Measurements from ENCODE around the gene AK5.

The AK5 gene

GRCh38 chr1:77281491-77282186 is at the start of gene AK5:
AK5 (plus strand) TSS chr1:77282019; CDS start chr1:77282314, 295 bp downstream.
- TF ChIP-seq, protein P1, sequence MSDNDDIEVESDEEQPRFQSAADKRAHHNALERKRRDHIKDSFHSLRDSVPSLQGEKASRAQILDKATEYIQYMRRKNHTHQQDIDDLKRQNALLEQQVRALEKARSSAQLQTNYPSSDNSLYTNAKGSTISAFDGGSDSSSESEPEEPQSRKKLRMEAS (IDR thresholded peaks at IDR 0.05; ENCODE audit: low read depth, low read length), result 0 out of 2 replicates have a peak, but pooled peaks have one; percentile 26
- no peak for TF ChIP-seq CTCF (IDR thresholded peaks at IDR 0.05; ENCODE audit: low read depth, low read length)
- DNase-seq (ENCODE audit: low read depth), result peak; percentile 64
- peak within 1 kb of the TSS; percentile 43 for H3K4me3 ChIP-seq (ENCODE audit: low read depth, low read length)

DNA sequence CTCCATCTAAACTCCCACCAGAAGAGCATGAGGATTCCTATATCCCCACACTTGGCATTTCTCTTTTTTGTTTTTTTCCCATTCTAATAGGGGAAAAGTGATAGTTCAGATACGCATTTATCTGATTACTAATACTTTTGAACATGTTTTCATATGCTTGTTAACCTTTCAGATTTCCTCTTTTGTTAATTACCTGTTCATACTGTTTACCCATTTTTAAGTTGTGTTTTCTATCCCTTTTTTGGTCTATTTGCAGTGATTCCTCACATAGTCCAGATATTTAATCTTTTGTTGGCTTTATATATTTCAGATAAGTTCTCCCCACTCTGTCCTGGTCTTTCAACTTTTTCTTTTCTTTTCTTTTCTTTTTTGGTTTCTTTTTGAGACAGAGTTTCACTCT is 49.0 kb upstream of the AK5 start:
- TF ChIP-seq MYC (IDR thresholded peaks at IDR 0.05; ENCODE audit: low read depth, low read length), result no peak
- no peak for DNase-seq (ENCODE audit: low read depth)
- no peak overlapping the region for H3K4me3 ChIP-seq (ENCODE audit: low read depth, low read length)

DNA sequence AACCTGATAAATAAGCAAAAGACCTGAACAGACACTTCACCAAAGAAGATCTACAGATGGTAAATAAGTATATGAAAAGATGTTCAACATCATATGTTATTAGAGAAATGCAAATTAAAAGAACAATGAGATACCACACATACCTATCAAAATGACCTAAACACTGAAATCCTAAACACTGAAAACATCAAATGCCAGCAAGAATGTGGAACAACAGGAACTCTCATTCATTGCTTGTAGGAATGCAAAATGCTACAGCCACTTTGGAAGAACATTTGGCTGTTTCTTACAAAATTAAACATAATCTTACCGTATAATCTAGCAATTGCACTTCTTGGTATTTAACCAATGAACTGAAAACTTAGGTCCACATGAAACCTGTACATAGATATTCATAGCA is 47.7 kb upstream of the AK5 start:
- no peak for DNase-seq (ENCODE audit: low read depth)
- TF ChIP-seq, protein P1 (IDR thresholded peaks at IDR 0.05; ENCODE audit: low read depth, low read length), result no peak
- no peak for TF ChIP-seq POLR2A (IDR thresholded peaks at IDR 0.05; ENCODE audit: extremely low read depth, insufficient read length)
- no peak overlapping the region for H3K4me3 ChIP-seq (ENCODE audit: low read depth, low read length)

DNA sequence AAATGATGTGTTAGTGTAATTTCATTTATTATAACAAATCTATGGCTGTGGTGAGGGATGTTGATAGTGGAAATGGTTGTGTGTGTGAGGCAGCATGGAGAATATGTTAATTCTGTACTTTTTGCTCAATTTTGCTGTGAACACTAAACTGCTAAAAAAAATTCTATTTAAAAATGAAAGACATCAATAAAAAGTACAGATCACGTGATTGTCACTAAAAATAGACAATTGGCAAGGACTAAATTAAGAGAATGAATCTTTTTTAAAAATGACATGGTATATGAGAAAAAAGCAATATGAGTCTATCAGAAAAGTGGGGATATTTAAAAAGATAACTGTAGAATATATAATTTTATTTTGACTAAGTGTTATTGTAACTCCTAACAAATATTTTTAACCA is 46.9 kb upstream of the AK5 start:
- DNase-seq (ENCODE audit: low read depth), result no peak
- H3K4me3 ChIP-seq (ENCODE audit: low read depth, low read length), result no peak overlapping the region
- TF ChIP-seq, protein P1 (IDR thresholded peaks at IDR 0.05; ENCODE audit: low read depth, low read length), result no peak
- no peak for TF ChIP-seq POLR2A (IDR thresholded peaks at IDR 0.05; ENCODE audit: extremely low read depth, insufficient read length)
- TF ChIP-seq CTCF (IDR thresholded peaks at IDR 0.05; ENCODE audit: low read depth, low read length), result no peak
- TF ChIP-seq MYC (IDR thresholded peaks at IDR 0.05; ENCODE audit: low read depth, low read length), result no peak

DNA sequence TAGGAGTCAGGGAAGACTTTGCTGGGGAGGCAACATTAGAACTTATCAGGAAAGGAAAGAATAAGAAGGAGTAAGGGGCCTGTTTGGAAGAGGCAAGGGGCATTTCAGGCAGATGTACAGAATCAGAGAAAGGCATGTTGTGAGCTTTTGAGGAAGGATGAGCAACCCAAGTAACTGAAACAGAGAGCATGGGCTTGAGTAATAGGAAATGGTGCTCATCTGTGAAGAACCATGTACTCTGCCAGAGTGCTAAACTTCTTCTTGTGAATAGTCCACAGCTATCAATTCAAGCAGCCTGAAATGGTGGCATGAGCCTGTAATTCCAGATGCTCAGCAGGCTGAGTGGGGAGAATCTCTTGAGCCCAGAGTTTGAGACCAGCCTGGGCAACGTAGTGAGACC is 43.4 kb upstream of the AK5 start:
- H3K4me3 ChIP-seq (ENCODE audit: low read depth, low read length), result no peak overlapping the region
- TF ChIP-seq, protein P1 (IDR thresholded peaks at IDR 0.05; ENCODE audit: low read depth, low read length), result no peak
- TF ChIP-seq POLR2A (IDR thresholded peaks at IDR 0.05; ENCODE audit: extremely low read depth, insufficient read length), result no peak
- no peak for TF ChIP-seq CTCF (IDR thresholded peaks at IDR 0.05; ENCODE audit: low read depth, low read length)
- TF ChIP-seq MYC (IDR thresholded peaks at IDR 0.05; ENCODE audit: low read depth, low read length), result no peak
- DNase-seq (ENCODE audit: low read depth), result peak; percentile 38

- no peak overlapping the region for H3K4me3 ChIP-seq (ENCODE audit: low read depth, low read length)
- DNase-seq (ENCODE audit: low read depth), result no peak
- TF ChIP-seq MYC (IDR thresholded peaks at IDR 0.05; ENCODE audit: low read depth, low read length) (no peak), CTCF (IDR thresholded peaks at IDR 0.05; ENCODE audit: low read depth, low read length) (no peak), POLR2A (IDR thresholded peaks at IDR 0.05; ENCODE audit: extremely low read depth, insufficient read length) (no peak)
- TF ChIP-seq, protein P1 (IDR thresholded peaks at IDR 0.05; ENCODE audit: low read depth, low read length), result no peak
Measured at GRCh38 chr1:77239311-77239710, 42.5 kb upstream of the AK5 start.

DNA sequence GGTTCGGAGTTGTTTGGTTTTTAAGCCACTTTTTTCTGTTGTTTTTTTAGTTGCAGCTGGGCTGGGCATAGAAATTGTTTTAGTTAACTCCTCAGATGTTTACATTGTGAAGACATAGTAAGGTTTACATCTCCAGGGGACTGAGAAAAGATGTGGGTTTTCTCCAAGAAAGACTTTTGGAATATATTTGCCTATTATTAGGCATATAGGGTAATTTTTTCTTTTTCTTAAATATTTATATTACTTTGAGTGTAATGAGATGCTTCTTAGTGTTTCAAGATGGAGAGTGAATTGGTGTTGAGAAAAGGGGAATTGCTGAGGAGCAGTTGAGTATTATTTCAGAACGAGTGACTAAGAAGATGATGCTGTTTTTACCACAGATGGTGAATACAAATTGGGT is 36.0 kb upstream of the AK5 start:
- no peak for DNase-seq (ENCODE audit: low read depth)
- TF ChIP-seq POLR2A (IDR thresholded peaks at IDR 0.05; ENCODE audit: extremely low read depth, insufficient read length) (no peak), MYC (IDR thresholded peaks at IDR 0.05; ENCODE audit: low read depth, low read length) (no peak), CTCF (IDR thresholded peaks at IDR 0.05; ENCODE audit: low read depth, low read length) (no peak)
- TF ChIP-seq, protein P1 (IDR thresholded peaks at IDR 0.05; ENCODE audit: low read depth, low read length), result no peak
- H3K4me3 ChIP-seq (ENCODE audit: low read depth, low read length), result no peak overlapping the region

Measured in NB4 (cell line).